ENCODE results near the gene TALDO1. TPM values are rescaled to one million over a fixed set of nuclear protein-coding genes. Genes with fewer than 3 reads are reported as not detected.

TALDO1 gene
- total RNA-seq, 1 donor from 2014 or later = 78.3 TPM

DNA sequence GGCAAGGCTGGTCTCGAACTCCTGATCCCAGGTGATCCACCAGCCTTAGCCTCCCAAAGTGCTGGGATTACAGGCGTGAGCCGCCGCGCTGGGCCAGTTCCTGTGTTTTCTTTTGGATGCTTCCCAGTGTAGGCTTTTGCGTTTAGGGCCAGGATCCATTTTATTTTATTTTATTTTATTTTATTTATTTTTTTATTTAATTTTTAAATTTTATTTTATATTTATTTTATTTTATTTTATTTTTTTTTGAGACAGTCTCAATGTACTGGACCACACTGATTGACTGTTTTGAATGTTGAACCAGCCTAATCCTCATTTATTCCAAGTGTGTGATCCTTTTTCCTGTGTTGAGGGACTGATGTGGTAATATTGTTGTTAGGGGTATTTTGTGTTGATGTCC, 32.8 kb upstream of the TALDO1 start:
- Histone ChIP-seq H3K9me3 (ENCODE audit: control insufficient read depth in 3 of 3, low read length in 3 of 3) (no peaks in the 10 kb centered on the region), H3K27ac (ENCODE audit: low read depth, low read length) (no peak overlapping the region), H3K27me3 (ENCODE audit: control insufficient read depth in 3 of 3, insufficient read depth in 3 of 3, low read length in 3 of 3) (peaks cover 9 to 26% (median 14%) of the 10 kb centered on the region in 3 donors), H3K4me3 (ENCODE audit: low read length in 3 of 3) (no peak overlapping the region), H3K4me1 (ENCODE audit: control insufficient read depth in 3 of 3, insufficient read depth in 3 of 3, low read length in 3 of 3) (peaks cover 0 to 2% (median 0%) of the 10 kb centered on the region in 3 donors), H3K36me3 (ENCODE audit: control insufficient read depth in 3 of 3, insufficient read depth in 3 of 3, low read length in 3 of 3) (no peaks in the 10 kb centered on the region), H3K9ac (ENCODE audit: low read depth in 1 of 3, low read length in 3 of 3) (no peak overlapping the region)

- no peak overlapping the region for H3K9ac ChIP-seq (ENCODE audit: low read depth in 1 of 3, low read length in 3 of 3)
- peaks cover 0 to 10% (median 6%) of the 10 kb centered on the region in 3 donors for H3K4me1 ChIP-seq (ENCODE audit: control insufficient read depth in 3 of 3, insufficient read depth in 3 of 3, low read length in 3 of 3)
- no peaks in the 10 kb centered on the region for H3K36me3 ChIP-seq (ENCODE audit: control insufficient read depth in 3 of 3, insufficient read depth in 3 of 3, low read length in 3 of 3)
- no peak overlapping the region for H3K27ac ChIP-seq (ENCODE audit: low read depth, low read length)
- peaks cover 31 to 55% (median 31%) of the 10 kb centered on the region in 3 donors for H3K27me3 ChIP-seq (ENCODE audit: control insufficient read depth in 3 of 3, insufficient read depth in 3 of 3, low read length in 3 of 3)
- no peaks in the 10 kb centered on the region for H3K9me3 ChIP-seq (ENCODE audit: control insufficient read depth in 3 of 3, low read length in 3 of 3)
- no peak overlapping the region for H3K4me3 ChIP-seq (ENCODE audit: low read length in 3 of 3)
Measured at GRCh38 chr11:719214-720016, 27.8 kb upstream of the TALDO1 start.

DNA sequence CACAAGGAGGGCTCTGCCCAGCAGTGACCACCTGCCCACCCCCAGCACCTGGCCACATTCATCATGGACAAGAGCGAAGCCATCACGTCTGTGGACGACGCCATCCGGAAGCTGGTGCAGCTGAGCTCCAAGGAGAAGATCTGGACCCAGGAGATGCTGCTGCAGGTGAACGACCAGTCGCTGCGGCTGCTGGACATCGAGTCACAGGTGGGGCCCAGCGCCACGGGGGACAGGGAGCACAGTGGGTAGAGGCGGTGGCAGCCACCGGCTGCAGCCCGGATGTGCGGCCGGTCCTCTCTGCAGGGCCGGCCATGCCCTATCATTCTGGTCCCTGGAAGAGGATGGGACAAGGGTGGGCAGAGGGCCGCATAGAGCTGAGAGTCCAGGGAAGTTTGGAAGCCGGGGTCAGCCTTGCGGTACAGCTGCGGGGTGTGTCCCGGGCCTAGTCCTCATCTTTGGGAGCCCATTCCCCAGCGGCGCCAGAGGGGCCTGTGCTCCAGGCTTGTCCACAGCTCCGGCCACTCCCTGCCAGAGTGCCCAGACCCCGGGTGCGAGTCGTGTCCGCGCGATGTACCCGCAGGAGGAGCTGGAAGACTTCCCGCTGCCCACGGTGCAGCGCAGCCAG, 27.1 kb upstream of the TALDO1 start:
- peaks cover 32 to 62% (median 36%) of the 10 kb centered on the region in 3 donors for H3K27me3 ChIP-seq (ENCODE audit: control insufficient read depth in 3 of 3, insufficient read depth in 3 of 3, low read length in 3 of 3)

GRCh38 chr11:720642-721246, 26.5 kb upstream of the TALDO1 start:
- H3K36me3 ChIP-seq (ENCODE audit: control insufficient read depth in 3 of 3, insufficient read depth in 3 of 3, low read length in 3 of 3) = no peaks in the 10 kb centered on the region
- H3K27me3 ChIP-seq (ENCODE audit: control insufficient read depth in 3 of 3, insufficient read depth in 3 of 3, low read length in 3 of 3) = peaks cover 32 to 69% (median 42%) of the 10 kb centered on the region in 3 donors
- H3K9me3 ChIP-seq (ENCODE audit: control insufficient read depth in 3 of 3, low read length in 3 of 3) = no peaks in the 10 kb centered on the region
- H3K27ac ChIP-seq (ENCODE audit: low read depth, low read length) = no peak overlapping the region
- no peak overlapping the region for H3K9ac ChIP-seq (ENCODE audit: low read depth in 1 of 3, low read length in 3 of 3)
- H3K4me3 ChIP-seq (ENCODE audit: low read length in 3 of 3) = no peak overlapping the region
- peaks cover 0 to 10% (median 6%) of the 10 kb centered on the region in 3 donors for H3K4me1 ChIP-seq (ENCODE audit: control insufficient read depth in 3 of 3, insufficient read depth in 3 of 3, low read length in 3 of 3)

More for the DNA sequence above, 27.1 kb upstream of the TALDO1 start:
- H3K4me3 ChIP-seq (ENCODE audit: low read length in 3 of 3) = no peak overlapping the region
- H3K4me1 ChIP-seq (ENCODE audit: control insufficient read depth in 3 of 3, insufficient read depth in 3 of 3, low read length in 3 of 3) = peaks cover 0 to 10% (median 6%) of the 10 kb centered on the region in 3 donors
- no peaks in the 10 kb centered on the region for H3K9me3 ChIP-seq (ENCODE audit: control insufficient read depth in 3 of 3, low read length in 3 of 3)
- H3K9ac ChIP-seq (ENCODE audit: low read depth in 1 of 3, low read length in 3 of 3) = no peak overlapping the region
- no peaks in the 10 kb centered on the region for H3K36me3 ChIP-seq (ENCODE audit: control insufficient read depth in 3 of 3, insufficient read depth in 3 of 3, low read length in 3 of 3)
- H3K27ac ChIP-seq (ENCODE audit: low read depth, low read length) = no peak overlapping the region

DNA sequence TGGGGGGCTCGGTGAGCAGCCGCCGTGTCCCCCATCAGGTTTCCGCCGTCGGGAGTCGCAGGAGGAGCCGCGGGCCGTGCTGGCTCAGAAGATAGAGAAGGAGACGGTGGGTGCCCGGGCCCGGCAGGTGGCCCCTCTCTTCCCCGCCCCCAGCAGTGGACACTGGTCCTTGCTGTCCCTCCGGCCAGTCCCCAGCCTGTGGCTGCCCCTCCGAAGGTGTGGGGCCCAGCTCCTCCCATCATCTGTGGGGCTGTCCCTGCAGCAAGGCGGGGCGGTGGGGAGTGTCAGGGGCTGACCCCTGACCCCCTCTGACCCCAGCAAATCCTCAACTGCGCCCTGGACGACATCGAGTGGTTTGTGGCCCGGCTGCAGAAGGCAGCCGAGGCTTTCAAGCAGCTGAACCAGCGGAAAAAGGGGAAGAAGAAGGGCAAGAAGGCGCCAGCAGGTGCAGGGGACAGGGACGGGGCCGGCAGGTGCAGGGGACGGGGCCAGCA, 26.0 kb upstream of the TALDO1 start:
- no peak overlapping the region for H3K4me3 ChIP-seq (ENCODE audit: low read length in 3 of 3)
- no peaks in the 10 kb centered on the region for H3K9me3 ChIP-seq (ENCODE audit: control insufficient read depth in 3 of 3, low read length in 3 of 3)
- H3K27me3 ChIP-seq (ENCODE audit: control insufficient read depth in 3 of 3, insufficient read depth in 3 of 3, low read length in 3 of 3) = peaks cover 32 to 70% (median 42%) of the 10 kb centered on the region in 3 donors
- H3K4me1 ChIP-seq (ENCODE audit: control insufficient read depth in 3 of 3, insufficient read depth in 3 of 3, low read length in 3 of 3) = peaks cover 0 to 10% (median 6%) of the 10 kb centered on the region in 3 donors
- H3K36me3 ChIP-seq (ENCODE audit: control insufficient read depth in 3 of 3, insufficient read depth in 3 of 3, low read length in 3 of 3) = no peaks in the 10 kb centered on the region
- H3K27ac ChIP-seq (ENCODE audit: low read depth, low read length) = no peak overlapping the region
- no peak overlapping the region for H3K9ac ChIP-seq (ENCODE audit: low read depth in 1 of 3, low read length in 3 of 3)

DNA sequence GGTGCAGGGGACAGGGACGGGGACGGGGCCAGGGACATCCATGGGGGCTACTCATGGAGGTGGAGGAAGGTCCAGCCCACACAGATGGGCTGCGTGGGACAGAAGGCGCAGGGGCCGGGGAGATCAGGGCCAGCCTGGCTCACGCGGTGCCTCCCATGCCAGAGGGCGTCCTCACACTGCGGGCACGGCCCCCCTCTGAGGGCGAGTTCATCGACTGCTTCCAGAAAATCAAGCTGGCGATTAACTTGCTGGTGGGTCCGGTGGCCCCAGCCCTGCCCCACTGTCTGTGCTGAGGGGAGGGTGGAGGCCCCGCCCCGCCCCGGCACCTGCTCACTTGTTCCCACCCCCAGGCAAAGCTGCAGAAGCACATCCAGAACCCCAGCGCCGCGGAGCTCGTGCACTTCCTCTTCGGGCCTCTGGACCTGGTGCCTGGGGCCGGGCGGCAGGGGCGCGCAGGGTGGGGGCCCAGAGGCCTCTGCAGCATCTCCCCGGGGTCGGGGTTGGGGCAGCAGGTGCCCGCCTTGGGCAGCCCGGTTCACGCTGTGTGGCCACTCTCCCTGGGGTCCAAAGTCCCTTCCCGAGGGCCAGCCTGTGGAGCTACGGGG, 25.4 kb upstream of the TALDO1 start:
- H3K9me3 ChIP-seq (ENCODE audit: control insufficient read depth in 3 of 3, low read length in 3 of 3) = no peaks in the 10 kb centered on the region
- H3K27ac ChIP-seq (ENCODE audit: low read depth, low read length) = no peak overlapping the region
- H3K4me1 ChIP-seq (ENCODE audit: control insufficient read depth in 3 of 3, insufficient read depth in 3 of 3, low read length in 3 of 3) = peaks cover 0 to 10% (median 6%) of the 10 kb centered on the region in 3 donors
- no peak overlapping the region for H3K4me3 ChIP-seq (ENCODE audit: low read length in 3 of 3)
- H3K9ac ChIP-seq (ENCODE audit: low read depth in 1 of 3, low read length in 3 of 3) = no peak overlapping the region
- peaks cover 32 to 71% (median 45%) of the 10 kb centered on the region in 3 donors for H3K27me3 ChIP-seq (ENCODE audit: control insufficient read depth in 3 of 3, insufficient read depth in 3 of 3, low read length in 3 of 3)
- no peaks in the 10 kb centered on the region for H3K36me3 ChIP-seq (ENCODE audit: control insufficient read depth in 3 of 3, insufficient read depth in 3 of 3, low read length in 3 of 3)

GRCh38 chr11:722346-722811, 24.9 kb upstream of the TALDO1 start:
- peaks cover 0 to 12% (median 6%) of the 10 kb centered on the region in 3 donors for H3K4me1 ChIP-seq (ENCODE audit: control insufficient read depth in 3 of 3, insufficient read depth in 3 of 3, low read length in 3 of 3)
- no peak overlapping the region for H3K4me3 ChIP-seq (ENCODE audit: low read length in 3 of 3)
- H3K27ac ChIP-seq (ENCODE audit: low read depth, low read length) = no peak overlapping the region
- peaks cover 32 to 73% (median 49%) of the 10 kb centered on the region in 3 donors for H3K27me3 ChIP-seq (ENCODE audit: control insufficient read depth in 3 of 3, insufficient read depth in 3 of 3, low read length in 3 of 3)
- no peaks in the 10 kb centered on the region for H3K36me3 ChIP-seq (ENCODE audit: control insufficient read depth in 3 of 3, insufficient read depth in 3 of 3, low read length in 3 of 3)
- no peaks in the 10 kb centered on the region for H3K9me3 ChIP-seq (ENCODE audit: control insufficient read depth in 3 of 3, low read length in 3 of 3)
- no peak overlapping the region for H3K9ac ChIP-seq (ENCODE audit: low read depth in 1 of 3, low read length in 3 of 3)

- Histone ChIP-seq H3K27ac (ENCODE audit: low read depth, low read length) (no peak overlapping the region), H3K4me3 (ENCODE audit: low read length in 3 of 3) (no peak overlapping the region), H3K36me3 (ENCODE audit: control insufficient read depth in 3 of 3, insufficient read depth in 3 of 3, low read length in 3 of 3) (no peaks in the 10 kb centered on the region), H3K4me1 (ENCODE audit: control insufficient read depth in 3 of 3, insufficient read depth in 3 of 3, low read length in 3 of 3) (peaks cover 4 to 21% (median 14%) of the 10 kb centered on the region in 3 donors), H3K27me3 (ENCODE audit: control insufficient read depth in 3 of 3, insufficient read depth in 3 of 3, low read length in 3 of 3) (peaks cover 32 to 78% (median 53%) of the 10 kb centered on the region in 3 donors), H3K9ac (ENCODE audit: low read depth in 1 of 3, low read length in 3 of 3) (no peak overlapping the region), H3K9me3 (ENCODE audit: control insufficient read depth in 3 of 3, low read length in 3 of 3) (no peaks in the 10 kb centered on the region)
Measured at GRCh38 chr11:723120-723883, 24.0 kb upstream of the TALDO1 start.

All from skeletal muscle tissue (tissue), 4 donors.